RWPE1 (cell line): ENCODE data around the gene PYROXD2.

ENCODE experiments used
- CTCF ChIA-PET: fragments of 350-600 bp; sonication (Branson Sonifier 250); formaldehyde crosslinking; extraction: SDS; loops from one replicate; lab custom pipeline; 2021; lab: Yijun Ruan, JAX
- POLR2A ChIA-PET: fragments of 400-600 bp; formaldehyde crosslinking; extraction: SDS; loops from one replicate; lab custom pipeline; 2020; ENCODE audit warnings: antibody characterized with exemption; ENCODE audit not compliant: low non-redundant PET; lab: Yijun Ruan, JAX
- DNase-seq: peaks from one replicate; pipeline ENCODE4 v3.0.0; 2012; ENCODE audit warnings: low spot score
- H3K27ac ChIP-seq: fragments of 450-650 bp; 2 replicates; pipeline ENCODE4 v1.5.1; 2017
- CTCF ChIP-seq: fragments of 450-650 bp; conservative IDR thresholded peaks from 2 replicates; pipeline ENCODE4 v1.5.1; 2017; ENCODE audit warnings: low read depth, mild to moderate bottlenecking

PYROXD2 gene

GRCh38 chr10:98449287-98449686, 34.3 kb upstream of the PYROXD2 start:
- ChIA-PET CTCF (no interaction called here), POLR2A (no interaction called here)
- no peak for DNase-seq
- no peak for TF ChIP-seq CTCF
- no peak overlapping the region for H3K27ac ChIP-seq

DNA sequence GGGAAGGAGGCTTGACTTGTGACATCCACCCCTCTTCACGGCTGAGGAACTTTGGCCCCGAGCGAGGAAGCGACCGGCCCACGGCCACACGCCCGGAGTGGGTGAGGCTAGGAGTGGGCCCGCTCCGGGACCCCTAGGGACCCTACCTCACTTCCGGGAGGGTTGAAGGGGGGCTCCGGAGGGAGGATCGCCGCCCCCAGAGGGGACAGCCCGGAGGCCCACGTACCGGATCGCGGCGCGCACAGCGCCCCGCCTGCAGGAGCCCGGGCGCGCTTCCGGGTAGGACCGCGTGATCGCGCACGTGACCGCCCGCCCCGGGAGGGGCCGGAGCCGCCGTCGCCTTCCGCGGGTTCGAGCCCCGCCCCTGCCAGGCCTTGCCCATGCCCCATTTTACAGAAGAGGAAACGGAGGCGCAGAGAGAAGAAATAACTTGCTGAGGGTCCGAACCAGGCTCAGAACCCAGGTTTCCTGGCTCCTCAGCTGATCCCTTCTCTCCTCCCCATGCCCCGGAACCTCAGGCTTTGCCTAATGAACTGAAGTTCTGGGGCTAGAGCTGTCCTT, 31.8 kb upstream of the PYROXD2 start, which contains the start of gene HPS1:
HPS1 (minus strand) TSS at position 275 of the 561 bp plus-strand sequence. CDS start 3,695 bp downstream, outside the sequence.
- ChIA-PET CTCF (interaction anchor here (0.7 to 1.3 kb wide), 3 partner anchors 32 to 946 kb away, joined by 4 to 5 read pairs (median 4); partner anchors contain the start of gene PYROXD2), POLR2A (no interaction called here)
- peak within 1 kb of the TSS; percentile 81 for H3K27ac ChIP-seq
- peak; percentile 90 for DNase-seq
- TF ChIP-seq CTCF: no peak

DNA sequence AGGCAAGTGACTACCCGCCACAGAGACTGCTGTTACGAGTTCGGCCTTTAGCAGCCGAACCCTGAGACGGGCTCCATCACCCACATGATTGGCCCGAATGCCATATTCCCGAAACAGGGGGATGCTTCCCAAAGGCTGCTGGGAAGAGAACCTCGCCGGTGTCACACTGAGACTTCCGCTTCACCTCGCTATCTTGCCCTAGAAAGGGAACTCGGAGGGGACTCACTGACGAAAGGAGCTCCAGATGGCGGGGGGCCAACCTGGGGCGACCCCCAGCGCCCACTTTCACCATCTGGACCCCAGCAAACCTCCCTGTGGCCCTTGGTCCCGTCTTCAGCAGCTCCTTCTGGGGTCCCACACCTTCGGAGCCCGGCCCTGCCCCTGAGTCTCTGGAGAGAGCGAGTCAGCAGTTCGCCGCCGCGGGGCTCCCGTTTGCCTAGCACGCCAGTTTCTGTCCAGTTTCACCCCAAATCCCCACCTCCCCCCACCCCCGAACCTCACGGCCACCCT, 31.2 kb upstream of the PYROXD2 start:
- peak overlapping the region; percentile 81 for H3K27ac ChIP-seq
- TF ChIP-seq CTCF: no peak
- ChIA-PET CTCF (interaction anchor here (0.7 to 1.3 kb wide), 3 partner anchors 31 to 946 kb away, joined by 3 to 5 read pairs (median 4); partner anchors contain the start of gene PYROXD2), POLR2A (interaction anchor here (0.9 to 1.7 kb wide), 2 partner anchors 11 to 21 kb away, joined by 3 to 4 read pairs; no protein-coding TSS in a partner anchor)
- DNase-seq: peak; percentile 56

- DNase-seq: no peak
- CTCF ChIA-PET: interaction anchor here (0.6 to 1.3 kb wide), 4 partner anchors 20 to 1924 kb away, joined by 3 to 4 read pairs (median 3); partner anchors contain the start of gene PYROXD2
- POLR2A ChIA-PET: interaction anchor here (0.9 to 1.7 kb wide), 2 partner anchors 10 to 22 kb away, joined by 3 to 4 read pairs; no protein-coding TSS in a partner anchor
- H3K27ac ChIP-seq: peak overlapping the region; percentile 81
- TF ChIP-seq CTCF: no peak
Measured at GRCh38 chr10:98445200-98445812, 30.3 kb upstream of the PYROXD2 start.

- no peak for TF ChIP-seq CTCF
- ChIA-PET CTCF (interaction anchor here (0.6 to 1.1 kb wide), 2 partner anchors 19 to 1925 kb away, joined by 3 read pairs; no protein-coding TSS in a partner anchor), POLR2A (interaction anchor here (1.7 kb wide), 1 partner anchor 9 kb away, joined by 4 read pairs; no protein-coding TSS in a partner anchor)
- no peak for DNase-seq
- H3K27ac ChIP-seq: peak overlapping the region; percentile 81; the same call in 1 of the 2 replicates
Measured at GRCh38 chr10:98444314-98445006, 29.5 kb upstream of the PYROXD2 start.

- DNase-seq: no peak
- no peak for TF ChIP-seq CTCF
- POLR2A ChIA-PET: no interaction called here
- H3K27ac ChIP-seq: no peak overlapping the region
- CTCF ChIA-PET: no interaction called here
Measured at GRCh38 chr10:98438715-98439114, 23.7 kb upstream of the PYROXD2 start.
